Caco-2 (cell line): ENCODE results near the gene LCN9. TPM values are rescaled to one million over a fixed set of nuclear protein-coding genes. Genes with fewer than 3 reads are reported as not detected.

Experiments used
- BruUV-seq: library from RNA; stranded (reverse); fragments of 400-500 nt; replicated peaks from 2 replicates; lab custom pipeline; 2021; lab: Mats Ljungman, UMichigan
- CTCF ChIA-PET: fragments of 300-600 bp; sonication (Branson Sonifier 250); formaldehyde crosslinking; loops from one replicate; lab custom pipeline; 2022; ENCODE audit warnings: antibody characterized with exemption; lab: Charles Lee
- POLR2A ChIA-PET: fragments of 300-600 bp; sonication (Branson Sonifier 250); formaldehyde crosslinking; loops from one replicate; lab custom pipeline; 2022; ENCODE audit warnings: antibody characterized with exemption; lab: Charles Lee
- DNase-seq, 2 experiments: peaks; one replicate each; pipeline versions ENCODE4 v3.0.0 to v3.0.0-alpha.2; 2020 to 2022
- H3K27me3 ChIP-seq: replicated peaks from 2 replicates; pipeline ENCODE4 v1.6.0; 2011; ENCODE audit warnings: low read length; ENCODE audit not compliant: control insufficient read depth, insufficient read depth
- H3K36me3 ChIP-seq: 2 replicates; pipeline ENCODE4 v1.5.1; 2011; ENCODE audit warnings: low read length; ENCODE audit not compliant: control insufficient read depth, insufficient read depth
- H3K4me1 ChIP-seq: fragments of 250-450 bp; sonication (Bioruptor Pico); 2 replicates; pipeline ENCODE4 v1.5.1; 2020; ENCODE audit warnings: mild to moderate bottlenecking
- H3K4me3 ChIP-seq: 2 replicates; pipeline ENCODE4 v1.5.1; 2011; ENCODE audit warnings: low read depth, mild to moderate bottlenecking, control low read depth, low read length
- H3K9me3 ChIP-seq: fragments of 250-450 bp; sonication (Bioruptor Pico); 2 replicates; pipeline ENCODE4 v1.5.1; 2020; ENCODE audit warnings: mild to moderate bottlenecking, moderate library complexity
- H3K27ac Mint-ChIP-seq: one replicate; pipeline ENCODE4 v1.8.0; 2022; ENCODE audit warnings: mixed read lengths; ENCODE audit not compliant: unreplicated experiment
- H3K27me3 Mint-ChIP-seq: one replicate; pipeline ENCODE4 v1.8.0; 2022; ENCODE audit warnings: mixed read lengths; ENCODE audit not compliant: insufficient read depth, unreplicated experiment
- H3K36me3 Mint-ChIP-seq: one replicate; pipeline ENCODE4 v1.8.0; 2022; ENCODE audit warnings: mild to moderate bottlenecking, mixed read lengths; ENCODE audit not compliant: insufficient read depth, unreplicated experiment
- H3K4me1 Mint-ChIP-seq: one replicate; pipeline ENCODE4 v1.8.0; 2022; ENCODE audit warnings: low read depth, mixed read lengths; ENCODE audit not compliant: unreplicated experiment
- H3K4me3 Mint-ChIP-seq: one replicate; pipeline ENCODE4 v1.8.0; 2022; ENCODE audit warnings: mild to moderate bottlenecking, moderate library complexity, mixed read lengths; ENCODE audit not compliant: unreplicated experiment
- H3K9me3 Mint-ChIP-seq: one replicate; pipeline ENCODE4 v1.8.0; 2022; ENCODE audit warnings: mixed read lengths; ENCODE audit not compliant: unreplicated experiment
- intact Hi-C: fragments of 100-400 bp; cut with micrococcal nuclease; formaldehyde crosslinking; loops from one replicate; pipeline ENCODE4 v1.10.0; 2022; ENCODE audit not compliant: unreplicated experiment
- total RNA-seq: library from RNA; stranded (reverse); gene quantifications from 2 replicates; pipeline ENCODE4 v1.2.3, GENCODE V29; 2022
- TF ChIP-seq, protein P1 (sequence below), 2 experiments: fragments of 200-600 bp in 1 of 2; IDR thresholded peaks; 1 replicate in 1 of 2; 2 replicates in 1 of 2; pipeline versions ENCODE4 v1.5.1 to v1.8.0; 2011 to 2022; ENCODE audit warnings: antibody characterized with exemption in 1 of 2, control low read depth in 1 of 2, inconsistent platforms in 1 of 2, low read depth in 1 of 2, low read length in 1 of 2, mild to moderate bottlenecking in 1 of 2, moderate library complexity in 1 of 2; ENCODE audit not compliant: insufficient read depth in 1 of 2, severe bottlenecking in 1 of 2, unreplicated experiment in 1 of 2

Gene LCN9
- total RNA-seq, 1 experiment from 2014 or later, result not detected

DNA sequence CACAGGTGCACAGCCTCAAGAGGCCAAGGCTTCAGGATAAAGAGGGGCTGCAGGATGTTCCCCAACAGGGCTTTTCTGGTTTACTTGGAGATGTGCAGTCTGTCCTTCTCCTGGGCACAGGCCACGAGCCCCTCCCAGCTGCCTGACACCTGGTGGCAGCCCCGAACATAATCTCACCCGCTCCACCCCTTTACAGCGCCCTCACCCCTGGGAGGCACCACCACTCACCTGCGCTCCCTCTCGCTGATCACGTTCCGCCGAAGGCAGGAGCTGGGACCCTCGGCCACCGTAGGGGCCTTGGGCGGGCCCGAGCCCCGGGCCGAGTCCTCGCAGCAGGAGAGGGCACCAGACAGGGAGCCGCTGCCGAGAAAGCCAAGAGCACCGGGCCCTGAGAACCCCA lies 35.7 kb downstream of the LCN9 start:
- Histone ChIP-seq H3K4me1 (peaks cover 17% of the 10 kb centered on the region), H3K27me3 (no peaks in the 10 kb centered on the region), H3K4me3 (peak overlapping the region; percentile 67), H3K36me3 (peaks cover 4% of the 10 kb centered on the region), H3K9me3 (no peaks in the 10 kb centered on the region)
- TF ChIP-seq, protein P1, sequence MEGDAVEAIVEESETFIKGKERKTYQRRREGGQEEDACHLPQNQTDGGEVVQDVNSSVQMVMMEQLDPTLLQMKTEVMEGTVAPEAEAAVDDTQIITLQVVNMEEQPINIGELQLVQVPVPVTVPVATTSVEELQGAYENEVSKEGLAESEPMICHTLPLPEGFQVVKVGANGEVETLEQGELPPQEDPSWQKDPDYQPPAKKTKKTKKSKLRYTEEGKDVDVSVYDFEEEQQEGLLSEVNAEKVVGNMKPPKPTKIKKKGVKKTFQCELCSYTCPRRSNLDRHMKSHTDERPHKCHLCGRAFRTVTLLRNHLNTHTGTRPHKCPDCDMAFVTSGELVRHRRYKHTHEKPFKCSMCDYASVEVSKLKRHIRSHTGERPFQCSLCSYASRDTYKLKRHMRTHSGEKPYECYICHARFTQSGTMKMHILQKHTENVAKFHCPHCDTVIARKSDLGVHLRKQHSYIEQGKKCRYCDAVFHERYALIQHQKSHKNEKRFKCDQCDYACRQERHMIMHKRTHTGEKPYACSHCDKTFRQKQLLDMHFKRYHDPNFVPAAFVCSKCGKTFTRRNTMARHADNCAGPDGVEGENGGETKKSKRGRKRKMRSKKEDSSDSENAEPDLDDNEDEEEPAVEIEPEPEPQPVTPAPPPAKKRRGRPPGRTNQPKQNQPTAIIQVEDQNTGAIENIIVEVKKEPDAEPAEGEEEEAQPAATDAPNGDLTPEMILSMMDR (IDR thresholded peaks at IDR 0.05; ENCODE audit: insufficient read depth in 1 of 2, low read depth in 1 of 2, low read length in 1 of 2, severe bottlenecking in 1 of 2, unreplicated experiment in 1 of 2), result peak in 1 of 2 experiments; percentile 61
- BruUV-seq, result TSS peak; percentile 54
- DNase-seq, result peak; percentile 71 to 74
- H3K36me3 Mint-ChIP-seq, result peaks cover 4% of the 10 kb centered on the region
- no peaks in the 10 kb centered on the region for H3K4me1 Mint-ChIP-seq
- CTCF ChIA-PET, result no interaction called here
- no peaks in the 10 kb centered on the region for H3K9me3 Mint-ChIP-seq
- H3K27ac Mint-ChIP-seq, result peak overlapping the region; percentile 69
- peak overlapping the region; percentile 77 for H3K4me3 Mint-ChIP-seq
- intact Hi-C loops, result loop anchor here (1.0 kb wide), 1 partner anchor 94 kb away; no protein-coding TSS in a partner anchor
- no peaks in the 10 kb centered on the region for H3K27me3 Mint-ChIP-seq
- POLR2A ChIA-PET, result no interaction called here

DNA sequence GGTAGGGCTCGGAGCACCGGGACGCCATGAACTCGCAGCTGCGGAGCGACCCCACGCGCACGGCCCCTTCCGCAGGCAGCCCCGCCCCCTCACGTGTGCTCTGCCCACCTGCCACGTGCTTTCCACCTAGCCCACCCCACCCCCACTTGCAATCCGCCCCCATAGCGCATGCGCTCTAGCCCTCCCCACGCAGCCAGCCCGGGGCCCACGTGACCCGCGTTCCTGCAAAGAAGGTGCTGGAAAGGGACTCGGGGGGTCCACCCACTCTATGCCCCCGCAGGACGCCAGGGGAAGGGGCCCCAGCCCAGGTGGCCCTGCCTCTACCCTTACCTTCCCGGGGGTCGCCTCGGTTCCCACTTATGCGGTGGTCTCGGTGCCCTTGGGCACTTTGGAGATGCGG lies 36.3 kb downstream of the LCN9 start, which contains the start of gene SOHLH1:
SOHLH1 (minus strand) TSS at position 42 of the 400 bp plus-strand sequence; CDS start at position 28, 14 bp downstream.
- intact Hi-C loops, result no loop called here
- Histone ChIP-seq H3K4me3 (peak within 1 kb of the TSS; percentile 67), H3K4me1 (peaks cover 17% of the 10 kb centered on the region), H3K36me3 (peaks cover 4% of the 10 kb centered on the region), H3K9me3 (no peaks in the 10 kb centered on the region), H3K27me3 (no peaks in the 10 kb centered on the region)
- peak within 1 kb of the TSS; percentile 69 for H3K27ac Mint-ChIP-seq
- BruUV-seq, result no TSS peak
- DNase-seq, result peak; percentile 83 to 84
- TF ChIP-seq, protein P1 (IDR thresholded peaks at IDR 0.05; ENCODE audit: insufficient read depth in 1 of 2, low read depth in 1 of 2, low read length in 1 of 2, severe bottlenecking in 1 of 2, unreplicated experiment in 1 of 2), result no peak
- peak within 1 kb of the TSS; percentile 77 for H3K4me3 Mint-ChIP-seq
- no peaks in the 10 kb centered on the region for H3K9me3 Mint-ChIP-seq
- H3K36me3 Mint-ChIP-seq, result peaks cover 4% of the 10 kb centered on the region
- ChIA-PET CTCF (no interaction called here), POLR2A (no interaction called here)
- no peaks in the 10 kb centered on the region for H3K27me3 Mint-ChIP-seq
- H3K4me1 Mint-ChIP-seq, result no peaks in the 10 kb centered on the region

DNA sequence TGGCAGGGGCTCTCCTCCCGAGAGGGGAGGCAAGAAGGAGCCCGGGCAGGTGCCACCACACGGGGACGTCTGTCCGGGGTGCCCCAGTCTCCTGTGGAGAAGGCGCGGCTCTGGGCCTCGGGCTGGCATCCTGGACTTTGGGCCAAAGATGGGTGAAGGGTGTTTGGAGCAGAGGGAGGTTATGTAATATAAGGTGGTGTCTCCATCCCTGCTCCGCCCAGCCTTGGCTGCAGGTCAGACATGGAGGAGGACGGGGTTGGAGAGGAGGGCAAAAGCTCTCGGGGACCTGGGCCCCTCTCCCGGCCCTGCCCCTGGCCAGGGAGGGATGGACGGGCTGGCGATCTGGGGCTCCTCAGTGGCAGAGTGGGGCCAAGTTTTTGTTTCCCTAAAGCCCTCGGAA lies 37.4 kb downstream of the LCN9 start:
- Mint-ChIP-seq H3K9me3 (no peaks in the 10 kb centered on the region), H3K36me3 (peaks cover 2% of the 10 kb centered on the region), H3K27ac (no peak overlapping the region), H3K27me3 (no peaks in the 10 kb centered on the region), H3K4me1 (no peaks in the 10 kb centered on the region), H3K4me3 (no peak overlapping the region)
- Histone ChIP-seq H3K27me3 (no peaks in the 10 kb centered on the region), H3K4me3 (no peak overlapping the region), H3K9me3 (no peaks in the 10 kb centered on the region), H3K4me1 (peaks cover 17% of the 10 kb centered on the region), H3K36me3 (peaks cover 4% of the 10 kb centered on the region)
- no TSS peak for BruUV-seq
- DNase-seq, result no peak
- POLR2A ChIA-PET, result no interaction called here
- TF ChIP-seq, protein P1 (IDR thresholded peaks at IDR 0.05; ENCODE audit: insufficient read depth in 1 of 2, low read depth in 1 of 2, low read length in 1 of 2, severe bottlenecking in 1 of 2, unreplicated experiment in 1 of 2), result no peak
- CTCF ChIA-PET, result interaction anchor here (0.6 kb wide), 1 partner anchor 208 kb away, joined by 6 read pairs; no protein-coding TSS in a partner anchor
- intact Hi-C loops, result no loop called here
